Glomerular visceral epithelial cell (primary cell): ENCODE measurements around the gene TMEM8B.

Source experiments
- DNase-seq: peaks from one replicate; pipeline ENCODE4 v3.0.0-alpha.2; 2016; ENCODE audit errors: extremely low spot score

TMEM8B gene

DNA sequence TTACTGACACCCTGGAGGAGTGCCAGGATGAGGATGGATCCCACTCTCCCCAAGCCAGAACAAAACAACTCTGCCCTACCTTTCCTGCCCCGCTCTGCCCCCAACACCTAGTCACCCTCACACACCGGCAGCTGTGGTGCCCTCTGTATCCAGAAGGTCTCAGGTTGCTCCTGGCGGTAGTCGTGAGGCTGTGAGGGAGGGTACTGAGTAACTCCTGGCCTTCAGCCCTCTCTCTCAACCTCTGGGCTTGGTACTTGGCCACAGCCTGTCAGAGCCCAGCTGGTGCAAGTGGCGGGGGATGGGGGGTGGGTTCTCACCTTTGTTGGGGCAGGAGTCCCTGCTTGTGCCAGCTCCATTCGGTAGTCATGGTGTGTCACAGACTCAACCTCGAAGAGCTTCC lies 18.9 kb upstream of the TMEM8B start:
- no peak for DNase-seq

GRCh38 chr9:35811381-35812024 lies 17.5 kb upstream of the TMEM8B start:
- DNase-seq: no peak

- DNase-seq: peak; percentile 97
These were observed 16.9 kb upstream of the TMEM8B start, which contains the start of gene SPAG8 for GRCh38 chr9:35812025-35812602. Gene SPAG8 (minus strand): TSS chr9:35812262. CDS start chr9:35812147, 115 bp downstream.

DNA sequence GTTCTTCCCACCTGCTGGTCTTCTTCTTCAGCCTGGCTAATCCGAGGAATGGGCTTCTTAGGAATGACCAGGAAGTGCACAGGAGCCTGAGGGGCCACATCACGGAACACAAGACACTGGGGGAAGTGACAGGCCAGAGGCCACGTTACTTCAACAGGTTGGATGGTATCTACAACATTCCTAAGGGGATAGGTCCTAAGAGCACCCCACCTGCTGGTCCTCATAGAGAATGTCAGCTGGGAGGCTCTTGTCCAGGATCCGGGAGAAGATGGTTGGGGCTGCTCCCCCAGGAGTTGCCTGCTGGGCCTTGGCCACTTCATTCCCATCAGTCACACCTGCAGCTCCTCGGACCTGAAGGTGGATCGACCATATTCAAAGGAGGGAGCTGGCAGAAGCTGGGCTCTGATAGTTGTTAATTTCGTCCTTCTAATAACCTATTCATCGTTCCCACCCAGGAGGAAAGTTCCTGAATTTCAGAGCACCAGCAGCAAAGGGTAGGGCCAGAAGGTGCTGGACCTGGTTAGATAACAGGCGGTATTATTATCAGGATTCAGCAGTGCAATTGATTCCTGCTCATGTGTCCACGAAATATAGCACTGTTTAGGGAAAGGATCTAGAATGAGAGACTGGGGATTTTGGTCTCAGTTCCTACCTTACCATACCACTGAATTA lies 15.5 kb upstream of the TMEM8B start:
- peak; percentile 61 for DNase-seq

- peak; percentile 71 for DNase-seq
These were observed 14.8 kb upstream of the TMEM8B start for GRCh38 chr9:35814106-35814840.

- DNase-seq: peak; percentile 98
These were observed 14.0 kb upstream of the TMEM8B start, which contains the start of gene HINT2 for GRCh38 chr9:35814841-35815543. Gene HINT2 (minus strand): TSS chr9:35815042. CDS start chr9:35814979, 63 bp downstream.

GRCh38 chr9:35816708-35817107 lies 12.3 kb upstream of the TMEM8B start:
- no peak for DNase-seq

DNA sequence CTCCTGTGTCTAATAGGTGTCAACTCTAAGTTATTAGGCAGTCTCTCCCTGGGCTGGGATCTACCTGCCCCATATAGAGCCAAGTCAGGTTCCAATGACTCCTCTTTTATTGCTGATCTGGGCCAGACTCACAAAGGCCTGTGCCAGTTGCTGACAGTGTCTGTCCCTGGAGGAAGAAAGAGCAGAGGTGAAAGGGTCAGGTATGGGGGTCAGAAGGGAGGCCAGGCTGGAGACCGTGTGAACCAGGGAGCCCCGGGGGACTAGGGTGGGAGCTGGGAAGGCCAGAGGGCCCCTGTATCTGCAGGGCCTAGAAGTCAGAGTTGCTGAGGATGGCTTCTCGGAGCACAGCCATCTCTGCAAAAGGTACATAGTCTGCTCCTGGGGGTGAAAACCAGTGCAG lies 10.7 kb upstream of the TMEM8B start:
- no peak for DNase-seq

DNA sequence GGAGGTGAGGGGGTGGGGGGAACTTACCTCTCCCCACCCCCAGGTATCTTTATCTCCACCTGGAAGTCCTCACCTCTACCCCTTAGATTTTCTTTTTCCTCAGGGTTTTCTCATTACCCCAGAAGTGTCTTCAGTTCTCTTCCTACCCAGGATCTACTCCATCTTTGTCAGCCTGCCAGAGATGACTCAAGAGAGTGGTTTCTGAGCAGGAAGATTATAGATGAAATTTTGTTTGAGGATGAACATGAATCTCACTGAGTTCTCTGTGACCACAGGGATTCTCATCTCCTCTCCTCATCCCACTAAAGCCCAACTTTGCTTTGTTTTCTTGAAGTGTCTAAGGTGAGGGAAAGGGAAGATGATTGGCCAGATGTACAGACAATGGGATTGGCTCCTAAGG lies 9.0 kb upstream of the TMEM8B start:
- peak; percentile 62 for DNase-seq

GRCh38 chr9:35822926-35823325 lies 6.1 kb upstream of the TMEM8B start:
- DNase-seq: no peak

DNA sequence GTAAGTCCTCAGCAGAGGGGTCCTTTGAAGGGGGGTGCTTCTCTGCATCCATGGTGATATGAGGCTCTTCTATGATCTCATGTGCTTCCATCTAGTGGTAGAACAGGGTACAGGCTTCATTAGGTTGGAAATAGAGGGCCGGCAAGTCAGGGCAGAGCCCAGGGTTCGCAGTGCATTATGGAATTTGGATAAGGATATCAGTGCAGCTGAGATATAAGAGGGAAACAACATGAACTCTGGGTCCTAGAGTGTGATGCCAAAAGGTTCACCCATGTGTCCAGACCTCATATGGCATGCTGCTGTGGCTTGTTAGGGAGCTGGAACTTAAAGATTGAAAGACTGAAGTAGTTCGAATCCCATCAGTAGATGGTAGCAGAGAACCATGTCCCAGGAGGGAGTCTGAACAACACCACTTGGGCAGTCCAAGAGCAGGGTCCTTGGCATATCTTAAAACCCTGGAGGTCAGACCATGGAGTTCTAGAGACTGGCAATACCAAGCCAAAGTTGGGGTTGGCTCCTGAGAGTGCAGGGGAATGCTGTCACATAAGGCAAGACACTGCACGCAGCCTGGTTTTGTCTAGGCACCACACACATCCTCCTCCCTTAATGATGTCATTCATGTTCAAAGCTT lies 2.8 kb upstream of the TMEM8B start:
- DNase-seq: peak; percentile 56

GRCh38 chr9:35827486-35827885 lies 1.5 kb upstream of the TMEM8B start:
- no peak for DNase-seq

DNA sequence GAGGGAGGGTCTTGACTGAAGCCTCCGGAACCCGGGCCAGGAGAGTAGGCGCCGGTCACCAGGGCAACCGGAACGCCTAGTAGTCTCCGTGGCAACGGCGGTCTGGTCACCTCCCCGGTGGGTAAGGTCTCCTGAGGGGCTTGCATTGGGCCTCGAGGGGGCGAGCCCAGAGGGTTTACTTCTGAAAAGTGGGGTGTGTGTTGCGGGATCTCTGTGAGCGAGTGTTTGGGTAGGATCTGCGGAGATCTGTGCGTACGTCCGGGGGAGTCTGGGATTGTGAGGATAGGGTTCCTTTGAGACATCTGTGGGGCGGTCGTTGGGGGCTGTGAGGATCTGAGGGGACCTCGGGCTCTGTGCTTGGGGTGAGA lies 328 bp upstream of the TMEM8B start, which contains the start of gene FAM221B:
FAM221B (minus strand) TSS at position 17 of the 368 bp plus-strand sequence. CDS start 2,571 bp downstream, outside the sequence.
- no peak for DNase-seq

DNA sequence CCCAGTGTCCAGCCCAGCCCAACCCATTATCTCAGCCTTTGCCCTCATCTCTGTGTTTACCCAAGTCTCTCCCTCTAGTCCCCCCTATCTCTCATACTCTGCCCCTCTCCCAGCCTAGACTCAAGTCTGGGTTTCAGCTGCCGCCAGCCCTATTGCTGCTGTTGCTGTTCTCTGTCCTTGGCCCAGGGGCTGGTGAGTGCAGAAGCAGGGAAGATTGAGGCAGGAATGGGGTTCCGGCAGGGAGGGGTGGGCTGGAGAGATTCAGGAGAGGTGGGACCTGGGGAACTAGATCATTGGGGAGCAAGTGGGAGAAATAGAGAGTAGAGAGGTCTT lies 702 bp downstream of the TMEM8B start:
- DNase-seq: no peak

DNA sequence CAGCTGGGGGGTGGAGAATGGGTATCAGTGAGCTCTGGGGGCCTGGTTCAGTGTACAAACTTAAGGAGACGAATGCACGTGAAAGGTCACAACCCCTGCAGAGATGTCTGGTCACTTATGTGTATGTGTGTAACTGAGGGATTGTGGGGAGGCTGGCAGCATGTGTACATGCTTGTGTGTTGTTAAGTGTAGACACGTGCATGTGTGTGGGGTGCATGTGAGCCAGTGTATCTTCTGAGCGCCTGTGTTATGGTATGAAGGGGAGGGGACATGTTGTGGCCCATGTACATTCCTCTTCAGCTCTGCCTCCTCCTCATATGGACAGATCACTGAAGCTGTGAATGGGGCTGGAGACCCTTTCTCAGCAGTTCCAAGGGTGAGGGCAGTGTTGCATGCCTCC lies 2.0 kb downstream of the TMEM8B start:
- no peak for DNase-seq

DNA sequence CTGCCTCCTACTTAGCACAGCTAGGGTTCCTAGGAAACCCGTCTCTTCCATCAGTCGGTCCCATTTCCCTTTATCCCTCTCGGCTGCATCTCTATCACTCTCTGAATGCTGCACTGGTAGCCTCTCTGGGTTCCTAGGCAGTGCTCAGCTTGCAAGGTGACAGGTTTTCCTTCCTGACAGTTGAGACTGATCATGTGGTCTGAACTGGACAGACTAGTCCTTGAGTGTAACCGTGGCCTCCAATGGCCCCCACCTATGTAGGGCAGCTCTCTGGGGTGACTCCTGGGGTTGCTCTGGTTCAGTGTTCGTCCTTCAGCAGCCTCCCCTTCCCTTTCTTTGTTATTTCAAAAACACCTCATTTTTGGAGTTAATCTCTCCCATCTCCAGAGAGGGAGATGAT lies 3.8 kb downstream of the TMEM8B start:
- no peak for DNase-seq

GRCh38 chr9:35834260-35835215 lies 5.5 kb downstream of the TMEM8B start:
- DNase-seq: no peak

DNA sequence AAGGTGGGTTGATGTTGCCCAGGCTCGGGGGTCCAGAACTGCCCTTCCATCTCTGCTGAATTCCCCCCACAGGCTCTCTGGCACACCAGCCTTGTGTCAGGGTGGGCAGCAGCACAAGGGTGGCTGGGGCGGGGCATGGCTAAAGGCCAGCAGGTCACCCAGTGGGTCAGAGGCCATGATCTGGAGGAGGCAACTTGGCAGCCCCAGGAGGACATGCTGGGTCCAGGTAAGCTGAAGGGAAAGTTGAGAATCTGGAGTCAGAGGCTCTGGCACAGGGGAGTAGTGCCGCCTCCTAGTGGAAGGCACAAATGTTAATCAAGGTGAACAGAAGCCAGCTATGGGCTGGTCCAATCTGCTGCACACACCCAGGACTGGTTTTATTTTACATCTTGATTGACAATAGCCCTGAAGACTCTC lies 6.2 kb downstream of the TMEM8B start:
- no peak for DNase-seq

GRCh38 chr9:35835766-35836165 lies 6.7 kb downstream of the TMEM8B start:
- no peak for DNase-seq

- DNase-seq: no peak
These were observed 7.6 kb downstream of the TMEM8B start for GRCh38 chr9:35836595-35836994.
